ENCODE data around the gene ZFP36.
A peak's percentile ranks its signal among the peaks of the same experiment; 100 is the strongest.
"Not testable (repeated sequence)": the region's sequence is repeated elsewhere in the genome, so short reads cannot be mapped to it uniquely, and the experiment has no call there.

The ZFP36 gene

GRCh38 chr19:39406656-39407409 lies at the start of gene ZFP36:
TSS of gene ZFP36 (plus strand) at chr19:39406847. CDS start at chr19:39406905, 58 bp downstream.
- DNase-seq: peak; percentile 94

- no peak for DNase-seq
These were observed 47.6 kb upstream of the ZFP36 start for GRCh38 chr19:39359026-39359425.

- DNase-seq: no peak
These were observed 46.0 kb upstream of the ZFP36 start for GRCh38 chr19:39360599-39360998.

GRCh38 chr19:39362682-39363657 lies 43.7 kb upstream of the ZFP36 start:
- DNase-seq: no peak

- peak; percentile 69 for DNase-seq
These were observed 42.7 kb upstream of the ZFP36 start for GRCh38 chr19:39363901-39364457.

GRCh38 chr19:39365531-39365930 lies 41.1 kb upstream of the ZFP36 start:
- no peak for DNase-seq

- no peak for DNase-seq
These were observed 37.4 kb upstream of the ZFP36 start for GRCh38 chr19:39369200-39369599.

- DNase-seq: no peak
These were observed 35.9 kb upstream of the ZFP36 start for GRCh38 chr19:39370735-39371134.

GRCh38 chr19:39372047-39372802 lies 34.4 kb upstream of the ZFP36 start:
- peak; percentile 92 for DNase-seq

- no peak for DNase-seq
These were observed 33.7 kb upstream of the ZFP36 start for GRCh38 chr19:39372941-39373340.

GRCh38 chr19:39375929-39376328 lies 30.7 kb upstream of the ZFP36 start:
- DNase-seq: no peak

GRCh38 chr19:39377373-39378362 lies 29.0 kb upstream of the ZFP36 start:
- no peak for DNase-seq

- not testable (repeated sequence) for DNase-seq
These were observed 27.3 kb upstream of the ZFP36 start for GRCh38 chr19:39379366-39379765.

- no peak for DNase-seq
These were observed 26.7 kb upstream of the ZFP36 start for GRCh38 chr19:39379865-39380396.

- DNase-seq: no peak
These were observed 25.8 kb upstream of the ZFP36 start for GRCh38 chr19:39380521-39381502.

GRCh38 chr19:39381910-39382611 lies 24.6 kb upstream of the ZFP36 start:
- DNase-seq: no peak

- DNase-seq: no peak
These were observed 23.4 kb upstream of the ZFP36 start for GRCh38 chr19:39382991-39383828.

All from right hindlimb (tissue), 1 donor.